Thoracic aorta (tissue), 2 donors: ENCODE results near the gene DMXL1. TPM values are rescaled to one million over a fixed set of nuclear protein-coding genes. Genes with fewer than 3 reads are reported as not detected.

Source experiments
- ATAC-seq: fragments of 150-250 bp; one replicate; pipeline ENCODE4 v1.8.0; 2017; ENCODE audit warnings: low read depth; ENCODE audit not compliant: insufficient number of reproducible peaks, low FRiP score
- DNase-seq: peaks from one replicate; pipeline ENCODE4 v3.0.0-alpha.2; 2020; ENCODE audit warnings: low spot score
- H3K27ac ChIP-seq, 2 donors: fragments of 200-600 bp; sonication (generic); 1 replicate in 1 of 2; 2 replicates in 1 of 2; pipeline ENCODE4 v1.5.1; 2016; ENCODE audit warnings: mild to moderate bottlenecking in 2 of 2, moderate library complexity in 2 of 2
- H3K27me3 ChIP-seq: fragments of 200-600 bp; sonication (generic); replicated peaks from 2 replicates; pipeline ENCODE4 v1.6.0; 2016; ENCODE audit warnings: mild to moderate bottlenecking; ENCODE audit not compliant: insufficient read depth
- H3K36me3 ChIP-seq: fragments of 200-600 bp; sonication (generic); one replicate; pipeline ENCODE4 v1.5.1; 2016
- H3K4me1 ChIP-seq, 2 donors: fragments of 200-600 bp; sonication (generic); 1 replicate in 1 of 2; 2 replicates in 1 of 2; pipeline versions ENCODE4 v1.5.1 to v1.6.0; 2016; ENCODE audit warnings: low read depth in 2 of 2, mild to moderate bottlenecking in 1 of 2; ENCODE audit not compliant: control insufficient read depth in 1 of 2
- H3K4me3 ChIP-seq: fragments of 200-600 bp; sonication (generic); 2 replicates; pipeline ENCODE4 v1.5.1; 2016; ENCODE audit warnings: mild to moderate bottlenecking
- H3K9me3 ChIP-seq: fragments of 200-600 bp; sonication (generic); 2 replicates; pipeline ENCODE4 v1.5.1; 2016
- CTCF ChIP-seq: fragments of 200-600 bp; sonication (generic); IDR thresholded peaks from one replicate; pipeline ENCODE4 v1.5.1; 2019; ENCODE audit warnings: antibody characterized with exemption
- total RNA-seq, 2 donors: library from RNA; depleted of rRNA; stranded (reverse); fragments of >200 nt; gene quantifications; one replicate each; pipeline versions ENCODE4 v1.1.0 to v1.2.3, GENCODE V29; 2016

DMXL1 gene
- total RNA-seq, 2 donors from 2014 or later = 47.4 to 67.6 TPM

GRCh38 chr5:119076080-119076479, 5.2 kb downstream of the DMXL1 start:
- no peaks in the 10 kb centered on the region for H3K9me3 ChIP-seq
- H3K4me1 ChIP-seq = peaks cover 31 to 73% of the 10 kb centered on the region in 2 donors
- DNase-seq (no peak), ATAC-seq (no peak)
- H3K27me3 ChIP-seq = no peaks in the 10 kb centered on the region
- no peak overlapping the region for H3K4me3 ChIP-seq
- no peak overlapping the region for H3K27ac ChIP-seq
- no peak for TF ChIP-seq CTCF
- H3K36me3 ChIP-seq = no peaks in the 10 kb centered on the region

- Histone ChIP-seq H3K9me3 (no peaks in the 10 kb centered on the region), H3K27me3 (no peaks in the 10 kb centered on the region), H3K4me3 (no peak overlapping the region), H3K27ac (no peak overlapping the region), H3K4me1 (peaks cover 27 to 64% of the 10 kb centered on the region in 2 donors), H3K36me3 (no peaks in the 10 kb centered on the region)
- no peak for TF ChIP-seq CTCF
- DNase-seq (no peak), ATAC-seq (no peak)
Observed at GRCh38 chr5:119077444-119077843, 6.6 kb downstream of the DMXL1 start.

- TF ChIP-seq CTCF = no peak
- Histone ChIP-seq H3K27ac (no peak overlapping the region), H3K27me3 (no peaks in the 10 kb centered on the region), H3K4me1 (peaks cover 19 to 56% of the 10 kb centered on the region in 2 donors), H3K36me3 (no peaks in the 10 kb centered on the region), H3K9me3 (no peaks in the 10 kb centered on the region), H3K4me3 (no peak overlapping the region)
- ATAC-seq = no peak
- no peak for DNase-seq
Observed at GRCh38 chr5:119078071-119078846, 7.4 kb downstream of the DMXL1 start.

GRCh38 chr5:119078861-119079260, 8.0 kb downstream of the DMXL1 start:
- no peak overlapping the region for H3K27ac ChIP-seq
- no peaks in the 10 kb centered on the region for H3K36me3 ChIP-seq
- no peaks in the 10 kb centered on the region for H3K27me3 ChIP-seq
- H3K9me3 ChIP-seq = no peaks in the 10 kb centered on the region
- ATAC-seq = no peak
- no peak overlapping the region for H3K4me3 ChIP-seq
- no peak for TF ChIP-seq CTCF
- DNase-seq = no peak
- H3K4me1 ChIP-seq = peaks cover 16 to 50% of the 10 kb centered on the region in 2 donors

- Histone ChIP-seq H3K36me3 (no peaks in the 10 kb centered on the region), H3K4me3 (no peak overlapping the region), H3K27ac (no peak overlapping the region), H3K27me3 (no peaks in the 10 kb centered on the region), H3K9me3 (no peaks in the 10 kb centered on the region), H3K4me1 (peaks cover 11 to 45% of the 10 kb centered on the region in 2 donors)
- TF ChIP-seq CTCF = no peak
- DNase-seq (no peak), ATAC-seq (no peak)
Observed at GRCh38 chr5:119079318-119079921, 8.5 kb downstream of the DMXL1 start.
